H1 (cell line): ENCODE data around the gene LGALS12. TPM values are rescaled to one million over a fixed set of nuclear protein-coding genes. Genes with fewer than 3 reads are reported as not detected.

Experiments used
- SRF ChIP-seq: IDR thresholded peaks from 2 replicates; pipeline ENCODE4 v1.6.1; 2011; ENCODE audit warnings: mild to moderate bottlenecking, low read depth, low read length, moderate library complexity
- polyA plus RNA-seq, 7 experiments: library from polyadenylated mRNA; depleted of rRNA in 3 of 7; stranded (reverse) in 5 of 7; unstranded in 2 of 7; fragments of >200 nt in 5 of 7; fragments of 200-250 nt in 2 of 7; gene quantifications; 1 replicate in 5 of 7; 2 replicates in 1 of 7; 4 replicates in 1 of 7; pipeline versions ENCODE4 v1.2.1 to v1.2.3, GENCODE V29; 2011 to 2013; ENCODE audit warnings: missing spikeins in 2 of 7, mixed read lengths in 2 of 7
- total RNA-seq: library from RNA; stranded (reverse); fragmentation: NEBNext Ultra II Directional; extraction: Animal tissue kit (Norgen Biotek cat#: 25700); gene quantifications from 2 replicates; pipeline ENCODE4 v1.2.1, GENCODE V29; 2021
- TF ChIP-seq, protein P1 (sequence below): IDR thresholded peaks from 2 replicates; pipeline ENCODE4 v1.6.1; 2012; ENCODE audit warnings: inconsistent platforms

The LGALS12 gene
- total and polyA plus RNA-seq, 2 of the 8 experiments (the other 6 are each of a cell fraction or from before 2014, with no cell fraction given), result 1.6 to 2.9 TPM

GRCh38 chr11:63505857-63506528 lies at the start of gene LGALS12 (continued):
- TF ChIP-seq, protein P1, sequence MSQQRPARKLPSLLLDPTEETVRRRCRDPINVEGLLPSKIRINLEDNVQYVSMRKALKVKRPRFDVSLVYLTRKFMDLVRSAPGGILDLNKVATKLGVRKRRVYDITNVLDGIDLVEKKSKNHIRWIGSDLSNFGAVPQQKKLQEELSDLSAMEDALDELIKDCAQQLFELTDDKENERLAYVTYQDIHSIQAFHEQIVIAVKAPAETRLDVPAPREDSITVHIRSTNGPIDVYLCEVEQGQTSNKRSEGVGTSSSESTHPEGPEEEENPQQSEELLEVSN, result 0 out of 2 replicates have a peak, but pooled peaks have one; percentile 24
- TF ChIP-seq SRF, result no peak
